Measurements from ENCODE around the gene RIPOR2.
"Not testable (repeated sequence)": the region's sequence is repeated elsewhere in the genome, so short reads cannot be mapped to it uniquely, and the experiment has no call there.

RIPOR2 gene

DNA sequence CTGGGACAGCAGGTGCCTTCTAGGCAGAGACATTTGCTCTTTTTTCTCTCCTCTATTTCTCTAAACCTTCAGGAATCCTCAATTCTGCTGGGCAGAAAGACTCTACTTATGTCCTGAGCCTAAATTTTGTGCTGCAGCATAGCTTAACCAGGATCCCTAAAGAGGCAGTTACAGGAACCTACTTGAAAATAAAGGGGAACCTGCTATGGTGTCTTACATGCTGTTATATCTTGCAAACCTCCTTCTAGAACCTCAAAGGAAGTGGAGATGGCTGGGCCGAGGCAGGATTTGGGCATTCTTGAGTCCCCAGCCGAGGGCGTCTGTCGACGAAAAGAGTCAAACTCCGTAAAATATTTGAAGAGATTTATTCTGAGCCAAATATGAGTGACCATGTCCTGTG is 178.1 kb downstream of the RIPOR2 start:
- DNase-seq: no peak

DNA sequence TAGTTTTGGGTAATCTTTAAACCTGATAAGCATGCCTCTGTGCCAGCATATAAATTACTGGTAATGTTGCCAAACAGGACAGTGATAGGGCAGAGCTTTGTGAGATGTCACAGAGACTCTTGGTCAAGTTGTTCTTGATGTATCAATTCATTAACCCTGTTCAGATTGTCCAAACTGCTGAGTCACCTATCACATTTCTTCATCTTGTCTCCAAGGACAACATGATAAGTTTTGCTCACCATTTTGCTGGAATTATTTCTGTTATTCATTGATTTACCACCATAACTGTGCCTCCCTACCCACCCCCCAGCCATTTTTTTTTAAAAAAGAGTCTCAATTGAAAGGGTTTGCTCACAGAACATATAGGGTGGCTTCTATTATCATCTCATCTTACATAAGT is 180.5 kb downstream of the RIPOR2 start:
- DNase-seq: no peak

DNA sequence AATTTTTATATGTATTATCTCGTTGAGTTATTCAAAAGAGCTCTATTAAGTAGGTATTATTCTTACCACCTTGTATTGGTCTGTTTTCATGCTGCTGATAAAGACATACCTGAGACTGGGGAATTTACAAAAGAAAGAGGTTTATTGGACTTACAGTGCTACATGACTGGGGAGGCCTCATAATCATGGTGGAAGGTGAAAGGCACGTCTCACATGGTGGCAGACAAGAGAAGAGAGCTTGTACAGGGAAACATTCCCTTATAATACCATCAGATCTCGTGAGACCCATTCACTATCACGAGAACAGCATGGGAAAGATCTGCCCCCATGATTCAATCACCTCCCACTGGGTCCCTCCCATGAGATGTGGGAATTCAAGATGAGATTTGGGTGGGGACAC is 181.4 kb downstream of the RIPOR2 start:
- DNase-seq: not testable (repeated sequence)
